ENCODE results near the gene NBAS.

Gene NBAS

DNA sequence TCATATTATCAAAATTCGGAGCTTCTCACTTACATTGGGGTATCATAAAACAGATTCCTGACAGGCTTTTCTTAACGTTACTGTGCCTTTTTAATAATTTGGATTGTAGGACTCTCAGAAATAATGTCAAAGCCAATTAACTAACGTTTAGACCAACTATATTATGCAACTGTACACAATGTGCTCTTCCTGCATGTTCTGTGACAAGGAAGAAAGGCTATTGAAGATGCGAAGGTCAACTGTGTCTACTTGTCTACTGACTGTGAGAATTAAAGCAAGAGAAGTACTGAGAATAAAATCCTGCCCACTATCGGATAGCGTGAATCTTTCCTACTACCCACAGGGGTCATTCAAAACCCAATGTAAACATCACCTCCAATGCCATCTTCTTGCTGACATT lies 393.0 kb downstream of the NBAS start:
- no peak for DNase-seq (ENCODE audit: low read depth)

DNA sequence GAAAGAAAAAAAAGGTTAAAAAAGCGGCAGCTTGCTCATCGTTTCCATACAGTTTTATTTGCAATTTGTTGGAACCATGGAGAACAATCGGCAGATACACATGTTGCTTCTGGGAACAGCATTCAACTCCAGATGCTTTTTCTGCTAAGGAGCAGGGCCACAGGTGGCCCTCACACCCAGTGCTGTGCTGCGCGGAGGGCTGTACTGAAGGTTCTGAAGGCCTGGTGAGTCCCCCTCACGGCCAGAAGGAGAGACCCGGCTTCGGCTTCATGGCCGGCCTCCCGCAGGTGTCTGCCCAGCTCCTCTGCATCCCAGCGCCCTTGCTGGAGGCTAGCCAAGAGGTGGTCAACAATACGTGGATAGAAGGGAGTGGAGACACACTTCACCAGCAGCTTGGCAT lies 394.3 kb downstream of the NBAS start:
- no peak for DNase-seq (ENCODE audit: low read depth)

- DNase-seq (ENCODE audit: low read depth), result no peak
Measured at GRCh38 chr2:15163326-15163725, 397.8 kb downstream of the NBAS start.

GRCh38 chr2:15162620-15163019 lies 398.5 kb downstream of the NBAS start:
- no peak for DNase-seq (ENCODE audit: low read depth)

GRCh38 chr2:15160201-15160991 lies 400.7 kb downstream of the NBAS start:
- no peak for DNase-seq (ENCODE audit: low read depth)

GRCh38 chr2:15159751-15160177 lies 401.4 kb downstream of the NBAS start:
- no peak for DNase-seq (ENCODE audit: low read depth)

GRCh38 chr2:15159206-15159605 lies 401.9 kb downstream of the NBAS start:
- DNase-seq (ENCODE audit: low read depth), result no peak

DNA sequence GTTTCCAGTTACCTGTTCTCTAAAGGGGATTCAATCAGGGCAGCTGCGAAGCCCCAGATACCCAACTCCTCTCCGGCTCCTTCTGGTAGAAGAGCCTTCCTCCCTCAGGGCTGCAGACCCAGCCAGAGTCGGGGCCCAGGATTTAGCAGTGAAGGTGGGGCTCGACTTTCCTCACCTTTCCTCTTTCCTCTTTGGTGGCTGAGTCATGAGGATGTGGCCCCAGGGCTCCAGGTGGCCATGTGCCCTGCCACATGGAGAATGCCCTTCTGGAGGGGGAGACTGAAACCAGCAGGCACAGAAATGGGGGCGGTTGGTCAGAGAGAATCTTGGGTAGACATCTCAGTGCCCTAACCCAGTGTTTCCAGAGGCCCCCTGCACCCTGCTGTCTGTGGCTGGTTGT lies 402.6 kb downstream of the NBAS start:
- DNase-seq (ENCODE audit: low read depth), result no peak

GRCh38 chr2:15158100-15158499 lies 403.0 kb downstream of the NBAS start:
- DNase-seq (ENCODE audit: low read depth), result no peak

DNA sequence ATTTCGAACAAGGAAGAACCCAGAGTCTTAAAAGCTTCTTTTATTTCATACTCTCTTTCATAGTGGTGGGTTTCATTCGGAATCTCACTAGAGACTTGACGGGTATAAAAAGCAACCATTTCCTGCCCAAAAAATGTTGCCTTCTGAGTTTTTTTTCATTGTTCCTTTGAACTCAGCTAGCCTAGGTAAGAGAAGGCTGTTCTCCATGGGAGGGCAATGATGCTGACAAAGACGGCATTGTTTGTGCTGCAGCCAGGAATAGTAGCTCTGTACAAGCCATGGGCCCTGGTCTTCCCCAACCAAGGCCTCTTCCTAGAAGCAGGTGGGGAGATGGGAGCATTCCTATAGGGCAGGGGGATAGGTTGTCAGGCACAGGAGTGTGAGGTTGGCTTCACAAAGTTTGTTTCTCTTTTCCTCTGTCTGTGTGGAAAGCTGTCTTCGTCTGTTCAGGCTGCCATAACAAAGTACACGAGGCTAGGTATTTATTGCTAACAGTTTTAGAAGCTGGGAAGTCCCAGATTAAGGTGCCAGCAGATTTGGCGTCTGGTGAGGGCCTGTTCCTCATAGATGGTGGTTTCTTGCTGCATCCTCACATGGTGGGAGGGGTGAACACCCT lies 405.1 kb downstream of the NBAS start:
- DNase-seq (ENCODE audit: low read depth), result no peak

- no peak for DNase-seq (ENCODE audit: low read depth)
Measured at GRCh38 chr2:15154297-15154696, 406.8 kb downstream of the NBAS start.

DNA sequence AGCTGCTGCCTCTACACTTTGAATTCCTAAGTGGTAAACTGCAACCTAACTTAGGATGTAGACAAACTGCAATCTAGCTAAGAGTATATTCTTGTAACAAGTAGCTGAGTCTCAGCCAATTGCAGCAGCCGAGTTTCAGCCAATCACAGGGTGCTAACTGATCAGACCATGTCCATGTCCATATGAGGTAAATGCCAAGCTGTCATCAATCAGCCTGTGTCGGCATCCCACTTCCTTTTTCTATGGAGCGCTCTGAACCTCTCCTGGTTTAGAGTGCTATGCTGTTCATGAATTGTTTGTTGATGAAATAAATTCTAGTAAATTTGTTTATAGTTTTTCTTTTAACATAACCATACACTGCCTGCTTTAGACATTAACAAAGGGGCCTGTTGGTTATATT lies 408.8 kb downstream of the NBAS start:
- DNase-seq (ENCODE audit: low read depth), result no peak

GRCh38 chr2:15149063-15149462 lies 412.1 kb downstream of the NBAS start:
- no peak for DNase-seq (ENCODE audit: low read depth)

- DNase-seq (ENCODE audit: low read depth), result no peak
Measured at GRCh38 chr2:15147591-15147990, 413.5 kb downstream of the NBAS start.

DNA sequence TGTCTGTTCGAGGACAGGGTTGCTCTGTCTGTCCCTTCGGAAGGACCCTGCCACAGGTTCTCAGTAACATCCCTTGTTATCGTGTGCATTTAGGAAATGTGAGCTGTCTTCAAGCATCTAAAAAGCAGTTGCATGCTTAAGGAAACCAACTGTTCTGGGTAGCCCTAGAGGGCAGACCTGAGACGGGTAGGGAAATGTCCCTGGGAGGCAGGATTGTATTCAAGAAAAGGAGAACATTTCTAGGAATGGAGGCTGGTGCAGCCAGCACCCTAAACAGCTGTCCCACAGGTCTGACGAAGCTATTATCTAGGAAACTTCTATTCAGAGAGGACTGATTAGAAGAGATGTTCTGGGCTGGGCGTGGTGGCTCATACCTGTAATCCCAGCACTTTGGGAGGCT lies 414.2 kb downstream of the NBAS start:
- DNase-seq (ENCODE audit: low read depth), result no peak

DNA sequence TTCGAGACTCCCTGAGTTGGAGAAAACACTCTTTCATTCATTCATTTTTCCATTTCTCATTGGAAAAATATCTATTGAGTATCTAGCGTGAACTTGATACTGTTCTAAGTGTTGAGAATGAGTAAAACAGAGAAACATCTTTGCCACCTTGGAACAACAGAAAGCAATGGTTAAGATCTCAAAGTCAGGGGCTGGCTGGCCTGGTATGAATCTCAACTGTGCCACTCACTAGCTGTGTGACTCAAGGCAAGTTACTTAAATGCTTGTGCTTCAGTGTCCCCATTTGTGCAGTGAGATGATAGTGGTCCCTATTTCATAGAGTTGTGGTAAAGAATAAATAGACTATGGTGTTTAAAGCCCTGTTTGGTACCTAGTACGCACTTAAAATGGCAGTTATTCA lies 415.2 kb downstream of the NBAS start:
- DNase-seq (ENCODE audit: low read depth), result no peak

- no peak for DNase-seq (ENCODE audit: low read depth)
Measured at GRCh38 chr2:15145046-15145817, 415.9 kb downstream of the NBAS start.

GRCh38 chr2:15142069-15142689 lies 419.0 kb downstream of the NBAS start:
- DNase-seq (ENCODE audit: low read depth), result peak; percentile 30

DNA sequence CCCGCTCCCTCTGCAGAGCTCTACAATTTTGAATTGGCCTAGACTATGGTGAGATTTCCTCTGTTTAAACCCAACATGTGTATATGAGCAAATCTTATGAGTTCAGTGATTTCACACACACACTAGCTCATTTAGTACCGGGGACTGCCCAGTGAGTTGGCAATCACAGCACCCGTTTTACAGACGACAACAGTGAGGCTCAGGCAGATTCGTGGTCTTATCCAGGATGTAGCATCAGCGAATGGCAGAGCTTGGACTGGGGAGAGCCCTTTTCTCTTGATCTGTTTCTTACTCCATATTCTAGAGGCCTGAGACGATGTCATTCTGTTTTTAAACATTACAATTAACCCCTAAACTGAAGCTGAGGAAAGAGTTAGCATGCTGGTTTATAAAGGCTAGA lies 419.9 kb downstream of the NBAS start:
- DNase-seq (ENCODE audit: low read depth), result no peak

DNA sequence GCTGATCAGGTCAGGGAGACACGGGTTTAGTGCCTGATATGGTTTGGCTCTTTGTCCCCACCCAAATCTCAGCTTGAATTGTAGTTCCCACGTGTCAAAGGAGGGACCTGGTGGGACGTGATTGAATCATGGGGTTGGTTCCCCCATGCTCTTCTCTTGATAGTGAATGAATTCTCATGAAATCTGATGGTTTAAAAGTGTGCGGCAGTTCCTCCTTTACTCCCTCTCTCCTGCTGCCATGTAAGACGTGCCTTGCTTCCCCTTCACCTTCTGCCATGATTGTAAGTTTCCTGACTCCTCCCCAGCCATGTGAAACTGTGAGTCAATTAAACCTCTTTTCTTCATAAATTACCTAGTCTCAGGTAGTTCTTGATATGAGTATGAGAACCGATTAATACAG lies 424.5 kb downstream of the NBAS start:
- DNase-seq (ENCODE audit: low read depth), result no peak

DNA sequence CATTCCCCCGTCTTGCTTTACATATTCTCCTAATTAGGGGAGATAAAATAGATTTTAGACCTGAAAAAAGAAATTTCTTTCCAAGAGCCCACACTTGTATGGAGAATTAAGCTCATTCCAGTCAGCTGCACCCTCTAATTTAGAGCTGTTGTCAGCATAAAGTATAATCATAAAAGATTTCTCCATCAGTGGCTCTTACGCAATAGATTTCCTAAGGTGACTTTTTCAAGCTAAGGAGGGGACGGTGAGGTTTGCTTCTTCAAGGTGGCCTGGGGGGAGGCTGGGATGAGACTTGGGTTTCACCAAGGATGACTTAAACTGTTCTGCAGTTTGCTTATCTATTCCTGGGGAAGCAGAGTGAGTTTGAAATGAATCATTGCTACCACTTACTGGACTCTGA lies 426.2 kb downstream of the NBAS start:
- no peak for DNase-seq (ENCODE audit: low read depth)

DNA sequence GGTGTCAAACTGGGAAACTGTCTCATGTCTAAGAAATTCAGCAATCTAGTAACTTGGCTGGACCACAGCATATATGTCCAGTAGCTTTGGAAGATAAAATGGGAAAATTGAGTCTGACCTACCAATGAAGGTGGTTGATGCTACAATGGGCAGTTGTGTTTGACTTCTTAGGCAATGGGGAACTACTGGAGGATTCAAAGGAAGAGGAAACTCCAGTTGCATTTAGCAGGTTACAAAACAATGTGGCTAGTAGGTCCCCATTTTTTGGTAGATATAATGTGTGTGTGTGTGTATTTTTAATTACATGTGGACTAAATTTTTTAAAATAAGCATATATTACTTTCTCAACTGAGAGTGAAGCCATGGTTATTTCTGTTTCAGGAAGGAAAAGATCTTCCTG lies 427.7 kb downstream of the NBAS start:
- DNase-seq (ENCODE audit: low read depth), result no peak

- no peak for DNase-seq (ENCODE audit: low read depth)
Measured at GRCh38 chr2:15128846-15129245, 432.3 kb downstream of the NBAS start.
